SK-N-SH treated with all-trans-retinoic acid at 6 μM for 48 hours (cell line): Measurements from ENCODE around the gene SMYD4.

ENCODE experiments used
- ATAC-seq: fragments of 200-7000 bp; cut with Tn5 transposase; 3 replicates; pipeline ENCODE4 v1.9.1; 2020; ENCODE audit warnings: mild to moderate bottlenecking, moderate library complexity
- ARNTL ChIP-seq: fragments of 450-650 bp; formaldehyde crosslinking; IDR thresholded peaks from 2 replicates; pipeline ENCODE4 v1.5.0; 2020; ENCODE audit warnings: low read depth, mild to moderate bottlenecking, moderate library complexity, borderline replicate concordance
- BACH2 ChIP-seq: fragments of 250-450 bp; sonication (Bioruptor Pico); IDR thresholded peaks from 2 replicates; pipeline ENCODE4 v1.9.0; 2021; ENCODE audit warnings: mild to moderate bottlenecking, borderline replicate concordance
- CREB5 ChIP-seq: fragments of 250-450 bp; sonication (Bioruptor Pico); IDR thresholded peaks from 2 replicates; pipeline ENCODE4 v1.5.1; 2020; ENCODE audit warnings: low read depth, mild to moderate bottlenecking, moderate library complexity
- CSDC2 ChIP-seq: fragments of 250-450 bp; sonication (Bioruptor Pico); IDR thresholded peaks from 2 replicates; pipeline ENCODE4 v1.5.0; 2020; ENCODE audit warnings: mild to moderate bottlenecking, moderate library complexity
- CSRNP3 ChIP-seq: fragments of 250-450 bp; sonication (Bioruptor Pico); IDR thresholded peaks from 2 replicates; pipeline ENCODE4 v1.5.1; 2021; ENCODE audit warnings: mild to moderate bottlenecking, moderate library complexity
- GLIS3 ChIP-seq: fragments of 250-450 bp; sonication (Bioruptor Pico); IDR thresholded peaks from 2 replicates; pipeline ENCODE4 v1.5.0; 2020; ENCODE audit warnings: mild to moderate bottlenecking, moderate library complexity
- ISL1 ChIP-seq: fragments of 250-450 bp; sonication (Bioruptor Pico); IDR thresholded peaks from 2 replicates; pipeline ENCODE4 v2.1.2; 2022; ENCODE audit warnings: mild to moderate bottlenecking, moderate library complexity
- PATZ1 ChIP-seq: fragments of 250-450 bp; sonication (Bioruptor Pico); IDR thresholded peaks from 2 replicates; pipeline ENCODE4 v1.8.0; 2020; ENCODE audit warnings: mild to moderate bottlenecking, moderate library complexity, borderline replicate concordance
- POU6F1 ChIP-seq: fragments of 250-450 bp; sonication (Bioruptor Pico); IDR thresholded peaks from 2 replicates; pipeline ENCODE4 v1.8.0; 2021; ENCODE audit warnings: low read depth, mild to moderate bottlenecking, moderate library complexity, borderline replicate concordance
- PPARA ChIP-seq: fragments of 250-450 bp; sonication (Bioruptor Pico); IDR thresholded peaks from 2 replicates; pipeline ENCODE4 v1.5.0; 2020; ENCODE audit warnings: mild to moderate bottlenecking, borderline replicate concordance
- RARB ChIP-seq: fragments of 250-450 bp; sonication (Bioruptor Pico); IDR thresholded peaks from 2 replicates; pipeline ENCODE4 v1.8.0; 2021; ENCODE audit warnings: mild to moderate bottlenecking, moderate library complexity
- SNAI2 ChIP-seq: fragments of 250-450 bp; sonication (Bioruptor Pico); IDR thresholded peaks from 2 replicates; pipeline ENCODE4 v1.5.0; 2020; ENCODE audit warnings: mild to moderate bottlenecking, moderate library complexity
- TCF4 ChIP-seq: fragments of 250-450 bp; sonication (Bioruptor Pico); IDR thresholded peaks from 2 replicates; pipeline ENCODE4 v1.8.0; 2021; ENCODE audit warnings: mild to moderate bottlenecking, moderate library complexity, borderline replicate concordance
- TOX ChIP-seq: fragments of 250-450 bp; sonication (Bioruptor Pico); IDR thresholded peaks from 2 replicates; pipeline ENCODE4 v1.8.0; 2021; ENCODE audit warnings: mild to moderate bottlenecking, moderate library complexity, borderline replicate concordance
- TSHZ2 ChIP-seq: fragments of 250-450 bp; sonication (Bioruptor Pico); IDR thresholded peaks from 2 replicates; pipeline ENCODE4 v1.5.0; 2020; ENCODE audit warnings: mild to moderate bottlenecking, moderate library complexity
- ZC3H10 ChIP-seq: fragments of 250-450 bp; sonication (Bioruptor Pico); IDR thresholded peaks from 2 replicates; pipeline ENCODE4 v1.5.1; 2021; ENCODE audit warnings: mild to moderate bottlenecking, moderate library complexity
- ZFP3 ChIP-seq: fragments of 250-450 bp; sonication (Bioruptor Pico); IDR thresholded peaks from 2 replicates; pipeline ENCODE4 v1.5.0; 2020; ENCODE audit warnings: mild to moderate bottlenecking, moderate library complexity
- ZFP30 ChIP-seq: fragments of 450-650 bp; formaldehyde crosslinking; IDR thresholded peaks from 2 replicates; pipeline ENCODE4 v1.5.0; 2022; ENCODE audit warnings: mild to moderate bottlenecking, moderate library complexity
- ZNF70 ChIP-seq: fragments of 450-650 bp; formaldehyde crosslinking; IDR thresholded peaks from 2 replicates; pipeline ENCODE4 v1.5.0; 2020; ENCODE audit warnings: mild to moderate bottlenecking, moderate library complexity

The SMYD4 gene

GRCh38 chr17:1733759-1734158 is 95.9 kb downstream of the SMYD4 start:
- ATAC-seq: no peak

GRCh38 chr17:1732833-1733321 is 96.8 kb downstream of the SMYD4 start:
- TF ChIP-seq RARB (CRISPR knock-in tag) (no peak), CSDC2 (CRISPR knock-in tag) (no peak), ARNTL (CRISPR knock-in tag) (no peak), BACH2 (no peak)
- TF ChIP-seq, all 23 proteins: peak for 0
- no peak for ATAC-seq

More at GRCh38 chr17:1733759-1734158, 95.9 kb downstream of the SMYD4 start:
- TF ChIP-seq ZNF70 (CRISPR knock-in tag) (no peak), PPARA (no peak), TCF4 (CRISPR knock-in tag) (no peak), ZC3H10 (CRISPR knock-in tag) (no peak), ARNTL (CRISPR knock-in tag) (no peak), GLIS3 (CRISPR knock-in tag) (no peak), ZFP3 (CRISPR knock-in tag) (no peak), TSHZ2 (CRISPR knock-in tag) (no peak), CSRNP3 (CRISPR knock-in tag) (no peak), CREB5 (CRISPR knock-in tag) (no peak), SNAI2 (CRISPR knock-in tag) (no peak), ZFP30 (CRISPR knock-in tag) (no peak), ISL1 (CRISPR knock-in tag) (no peak), TOX (CRISPR knock-in tag) (no peak), RARB (CRISPR knock-in tag) (no peak), BACH2 (no peak)

GRCh38 chr17:1732241-1732832 is 97.4 kb downstream of the SMYD4 start:
- no peak for ATAC-seq
- TF ChIP-seq CSRNP3 (CRISPR knock-in tag): no peak
- no peak for TF ChIP-seq PATZ1 (CRISPR knock-in tag)

- no peak for ATAC-seq
- no peak for TF ChIP-seq TSHZ2 (CRISPR knock-in tag)
- TF ChIP-seq CREB5 (CRISPR knock-in tag): no peak
- TF ChIP-seq POU6F1 (CRISPR knock-in tag): no peak
- TF ChIP-seq ZFP30 (CRISPR knock-in tag): no peak
- no peak for TF ChIP-seq RARB (CRISPR knock-in tag)
- TF ChIP-seq BACH2: no peak
- no peak for TF ChIP-seq ZFP3 (CRISPR knock-in tag)
- TF ChIP-seq ISL1 (CRISPR knock-in tag): no peak
Measured at GRCh38 chr17:1731194-1731506, 98.6 kb downstream of the SMYD4 start.
